Measurements from ENCODE around the gene ANGPTL8. TPM values are rescaled to one million over a fixed set of nuclear protein-coding genes. Genes with fewer than 3 reads are reported as not detected.

The ANGPTL8 gene
- total and polyA plus RNA-seq, 9 of the 15 experiments (the other 6 are each of a cell fraction or from before 2014, with no cell fraction given): not detected

- TF ChIP-seq SRF (CRISPR knock-in tag; IDR thresholded peaks at IDR 0.05) (no peak), SRSF7 (optimal IDR thresholded peaks at IDR 0.05; ENCODE audit: low read depth, low read length) (no peak), NFIX (CRISPR knock-in tag; IDR thresholded peaks at IDR 0.05; ENCODE audit: low read depth) (no peak), CREB1 (IDR thresholded peaks at IDR 0.05) (no peak), CREB1 (CRISPR knock-in tag; IDR thresholded peaks at IDR 0.05) (no peak), VEZF1 (CRISPR knock-in tag; IDR thresholded peaks at IDR 0.05) (no peak), ZZZ3 (IDR thresholded peaks at IDR 0.05) (no peak), ZNF311 (CRISPR knock-in tag; IDR thresholded peaks at IDR 0.05) (no peak), ADNP (tag; IDR thresholded peaks at IDR 0.05) (0 out of 2 replicates have a peak, but pooled peaks have one; percentile 23)
- TF ChIP-seq, protein P1, sequence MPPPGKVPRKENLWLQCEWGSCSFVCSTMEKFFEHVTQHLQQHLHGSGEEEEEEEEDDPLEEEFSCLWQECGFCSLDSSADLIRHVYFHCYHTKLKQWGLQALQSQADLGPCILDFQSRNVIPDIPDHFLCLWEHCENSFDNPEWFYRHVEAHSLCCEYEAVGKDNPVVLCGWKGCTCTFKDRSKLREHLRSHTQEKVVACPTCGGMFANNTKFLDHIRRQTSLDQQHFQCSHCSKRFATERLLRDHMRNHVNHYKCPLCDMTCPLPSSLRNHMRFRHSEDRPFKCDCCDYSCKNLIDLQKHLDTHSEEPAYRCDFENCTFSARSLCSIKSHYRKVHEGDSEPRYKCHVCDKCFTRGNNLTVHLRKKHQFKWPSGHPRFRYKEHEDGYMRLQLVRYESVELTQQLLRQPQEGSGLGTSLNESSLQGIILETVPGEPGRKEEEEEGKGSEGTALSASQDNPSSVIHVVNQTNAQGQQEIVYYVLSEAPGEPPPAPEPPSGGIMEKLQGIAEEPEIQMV (tag; conservative IDR thresholded peaks at IDR 0.05; ENCODE audit: low read depth): no peak
Measured at GRCh38 chr19:11251650-11252314, 12.4 kb downstream of the ANGPTL8 start (continued).

All from K562 (cell line).